GM10266 (cell line): ENCODE results near the gene CFAP73.

Experiments
- DNase-seq: peaks from one replicate; pipeline ENCODE4 v3.0.0; 2012; ENCODE audit errors: extremely low spot score
- CTCF ChIP-seq: IDR thresholded peaks from 2 replicates; pipeline ENCODE4 v1.5.1; 2012; ENCODE audit warnings: mild to moderate bottlenecking, low read depth; ENCODE audit not compliant: control insufficient read depth, insufficient read depth; ENCODE audit errors: missing control alignments

The CFAP73 gene

GRCh38 chr12:113167868-113168267 lies 18.3 kb downstream of the CFAP73 start:
- no peak for DNase-seq
- no peak for TF ChIP-seq CTCF

GRCh38 chr12:113169697-113170096 lies 20.2 kb downstream of the CFAP73 start:
- DNase-seq = no peak
- no peak for TF ChIP-seq CTCF

GRCh38 chr12:113170457-113170856 lies 20.9 kb downstream of the CFAP73 start:
- DNase-seq = no peak
- TF ChIP-seq CTCF = no peak

GRCh38 chr12:113170926-113171325 lies 21.4 kb downstream of the CFAP73 start:
- no peak for DNase-seq
- TF ChIP-seq CTCF = no peak

GRCh38 chr12:113171543-113171942 lies 22.0 kb downstream of the CFAP73 start:
- DNase-seq = no peak
- no peak for TF ChIP-seq CTCF

GRCh38 chr12:113172185-113172584 lies 22.7 kb downstream of the CFAP73 start:
- no peak for DNase-seq
- no peak for TF ChIP-seq CTCF

- TF ChIP-seq CTCF = no peak
- DNase-seq = no peak
Measured at GRCh38 chr12:113173081-113173698, 23.7 kb downstream of the CFAP73 start.
